GM12878 (cell line): ENCODE data around the gene SEC24D. TPM values are rescaled to one million over a fixed set of nuclear protein-coding genes. Genes with fewer than 3 reads are reported as not detected.

Experiments used
- ATAC-seq: fragments of 200-7000 bp; cut with Tn5 transposase; 3 replicates; pipeline ENCODE4 v1.9.1; 2020; ENCODE audit warnings: mild to moderate bottlenecking, moderate library complexity
- BruUV-seq: library from RNA; stranded (reverse); fragments of 400-500 nt; replicated peaks from 2 replicates; lab custom pipeline; 2021; lab: Mats Ljungman, UMichigan
- CTCF ChIA-PET: fragments of 300-600 bp; sonication (Branson Sonifier 250); formaldehyde crosslinking; extraction: SDS; loops from one replicate; lab custom pipeline; 2021; ENCODE audit warnings: inconsistent platforms; lab: Yijun Ruan, JAX
- POLR2A ChIA-PET: fragments of 350-600 bp; formaldehyde crosslinking; extraction: SDS; loops from one replicate; lab custom pipeline; 2021; ENCODE audit warnings: inconsistent platforms; lab: Charles Lee
- RAD21 ChIA-PET: fragments of 300-600 bp; sonication (Branson Sonifier 250); formaldehyde crosslinking; loops from one replicate; lab custom pipeline; 2023; ENCODE audit warnings: antibody characterized with exemption; ENCODE audit not compliant: unreplicated experiment; lab: Charles Lee
- SMC1A ChIA-PET: fragments of 300-600 bp; sonication (Branson Sonifier 250); formaldehyde crosslinking; loops from one replicate; lab custom pipeline; 2023; ENCODE audit not compliant: unreplicated experiment, uncharacterized antibody; lab: Charles Lee
- DNase-seq: peaks from one replicate; pipeline ENCODE4 v3.0.0-alpha.2; 2011; ENCODE audit warnings: low read depth, low spot score
- FAIRE-seq: peaks from 3 replicates; lab custom pipeline; 2011; peaks lifted over from hg19 to GRCh38; lab: Jason Lieb, UNC
- H2AFZ ChIP-seq: 2 replicates; pipeline ENCODE4 v1.6.0; 2011; ENCODE audit warnings: low read depth, low read length, control low read depth; ENCODE audit not compliant: control insufficient read depth
- H3K27ac ChIP-seq: 2 replicates; pipeline ENCODE4 v1.5.1; 2011; ENCODE audit warnings: control low read depth; ENCODE audit not compliant: control insufficient read depth, insufficient read depth
- H3K27me3 ChIP-seq, 2 experiments: replicated peaks in 1 of 2; 2 replicates each; pipeline versions ENCODE4 v1.6.0 to v1.6.1; 2011; ENCODE audit warnings: low read length in 1 of 2; ENCODE audit not compliant: control insufficient read depth in 2 of 2, insufficient read depth in 2 of 2
- H3K36me3 ChIP-seq, 2 experiments: 2 replicates each; pipeline ENCODE4 v1.5.1; 2011; ENCODE audit warnings: low read length in 1 of 2; ENCODE audit not compliant: control insufficient read depth in 2 of 2, insufficient read depth in 2 of 2
- H3K4me1 ChIP-seq: 2 replicates; pipeline ENCODE4 v1.6.1; 2011; ENCODE audit warnings: mild to moderate bottlenecking, low read length, moderate library complexity, mixed read lengths; ENCODE audit not compliant: control insufficient read depth, insufficient read depth
- H3K4me2 ChIP-seq: 2 replicates; pipeline ENCODE4 v1.6.0; 2011; ENCODE audit warnings: control low read depth; ENCODE audit not compliant: control insufficient read depth, insufficient read depth
- H3K4me3 ChIP-seq: fragments of 200-600 bp; sonication (generic); 2 replicates; pipeline ENCODE4 v1.5.1; 2016
- H3K79me2 ChIP-seq: 2 replicates; pipeline ENCODE4 v1.6.0; 2011; ENCODE audit warnings: low read length; ENCODE audit not compliant: control insufficient read depth, insufficient read depth
- H3K9ac ChIP-seq: 2 replicates; pipeline ENCODE4 v1.8.0; 2011; ENCODE audit warnings: low read length, control low read depth, mixed read lengths; ENCODE audit not compliant: control insufficient read depth, insufficient read depth
- H3K9me3 ChIP-seq: replicated peaks from 3 replicates; pipeline ENCODE4 v1.5.1; 2011; ENCODE audit warnings: mild to moderate bottlenecking, low read length; ENCODE audit not compliant: control insufficient read depth, insufficient read depth
- H4K20me1 ChIP-seq: 2 replicates; pipeline ENCODE4 v1.6.0; 2011; ENCODE audit not compliant: control insufficient read depth, insufficient read depth
- BMI1 ChIP-seq: fragments of 450-650 bp; IDR thresholded peaks from 2 replicates; pipeline ENCODE4 v1.6.1; 2016; ENCODE audit warnings: mild to moderate bottlenecking, moderate library complexity, borderline replicate concordance
- CHD1 ChIP-seq: IDR thresholded peaks from 2 replicates; pipeline ENCODE4 v1.6.1; 2012; ENCODE audit warnings: low read depth, low read length, improper control_type of control experiment
- CHD2 ChIP-seq: IDR thresholded peaks from 2 replicates; pipeline ENCODE4 v1.6.1; 2011; ENCODE audit warnings: low read depth, low read length, improper control_type of control experiment, borderline replicate concordance
- DPF2 ChIP-seq: fragments of 450-650 bp; IDR thresholded peaks from 2 replicates; pipeline ENCODE4 v1.6.1; 2017; ENCODE audit warnings: mild to moderate bottlenecking
- E2F4 ChIP-seq: IDR thresholded peaks from 2 replicates; pipeline ENCODE4 v1.6.1; 2012; ENCODE audit warnings: low read depth, low read length, improper control_type of control experiment
- FOS ChIP-seq: IDR thresholded peaks from 3 replicates; pipeline ENCODE4 v1.6.1; 2011; ENCODE audit warnings: borderline replicate concordance; ENCODE audit not compliant: insufficient read length; ENCODE audit errors: extremely low read depth
- GATAD2B ChIP-seq: fragments of 450-650 bp; conservative IDR thresholded peaks from 2 replicates; pipeline ENCODE4 v1.6.1; 2017; ENCODE audit warnings: low read depth, mild to moderate bottlenecking, moderate library complexity
- MAX ChIP-seq: IDR thresholded peaks from 2 replicates; pipeline ENCODE4 v1.6.1; 2012; ENCODE audit warnings: low read depth, low read length, improper control_type of control experiment
- NFYA ChIP-seq: IDR thresholded peaks from 2 replicates; pipeline ENCODE4 v1.6.1; 2011; ENCODE audit warnings: low read depth, mild to moderate bottlenecking, low read length, improper control_type of control experiment, borderline replicate concordance
- PAX5 ChIP-seq: IDR thresholded peaks from 2 replicates; pipeline ENCODE4 v1.6.1; 2011; ENCODE audit warnings: low read depth, low read length, borderline replicate concordance
- RB1 ChIP-seq: fragments of 450-650 bp; formaldehyde crosslinking; IDR thresholded peaks from 2 replicates; pipeline ENCODE4 v1.6.1; 2017; ENCODE audit warnings: mild to moderate bottlenecking, borderline replicate concordance
- ZBTB4 ChIP-seq: fragments of 450-650 bp; formaldehyde crosslinking; IDR thresholded peaks from 2 replicates; pipeline ENCODE4 v1.4.0; 2022; ENCODE audit warnings: mild to moderate bottlenecking, moderate library complexity
- ZNF622 ChIP-seq: fragments of 450-650 bp; IDR thresholded peaks from 2 replicates; pipeline ENCODE4 v1.6.1; 2017; ENCODE audit warnings: mild to moderate bottlenecking, inconsistent platforms
- WGBS: methylation state at CpG from one replicate; pipeline ENCODE4 v1.1.6; 2016; ENCODE audit warnings: low lambda C conversion rate; ENCODE audit not compliant: insufficient replicate concordance, insufficient coverage; ENCODE audit errors: missing lambda C conversion rate; 5-methylcytosine and 5-hydroxymethylcytosine counted together
- in situ Hi-C: fragments of 300-500 bp; cut with MboI; formaldehyde crosslinking; loops from 9 replicates; pipeline ENCODE4 v1.14.3; 2018; ENCODE audit warnings: mixed read lengths
- intact Hi-C: fragments of 100-400 bp; cut with micrococcal nuclease; formaldehyde crosslinking; loops from one replicate; pipeline ENCODE4 v1.14.2; 2022; ENCODE audit not compliant: unreplicated experiment
- polyA plus RNA-seq, 11 experiments: library from polyadenylated mRNA; depleted of rRNA in 4 of 11; unstranded in 6 of 11; stranded (reverse) in 5 of 11; fragments of >200 nt; fragmentation: Nextera tagmentation in 4 of 11; fragmentation: Illumina TruSeq in 1 of 11; extraction: Ambion mirVana in 4 of 11; extraction: Trizol in 1 of 11; gene quantifications; 1 replicate in 1 of 11; 2 replicates in 10 of 11; pipeline versions ENCODE4 v1.2.1 to v1.2.3, GENCODE V29; 2011 to 2016; ENCODE audit warnings: inconsistent platforms in 2 of 11, missing spikeins in 2 of 11, low read depth in 1 of 11
- total RNA-seq, 4 experiments: library from RNA; depleted of rRNA in 3 of 4; stranded (reverse); fragments of >200 nt in 3 of 4; fragmentation: Illumina TruSeq in 1 of 4; extraction: Trizol in 1 of 4; gene quantifications; 2 replicates each; pipeline versions ENCODE4 v1.2.1 to v1.2.3, GENCODE V29; 2013 to 2021

Gene SEC24D
- total and polyA plus RNA-seq, 10 of the 15 experiments (the other 5 are each of a cell fraction or from before 2014, with no cell fraction given) = 12.8 to 61.9 (median 25.6) TPM

- FAIRE-seq = no peak
- H3K4me3 ChIP-seq = no peak overlapping the region
- BruUV-seq = no TSS peak
- CTCF ChIA-PET = interaction anchor here (1.4 to 1.6 kb wide), 2 partner anchors 12 to 16 kb away, joined by 3 to 5 read pairs; no protein-coding TSS in a partner anchor
- peaks cover 0 to 9% of the 10 kb centered on the region in 2 experiments; a peak in 3 of 4 replicates for H3K36me3 ChIP-seq
- no peaks in the 10 kb centered on the region for H4K20me1 ChIP-seq
- no peaks in the 10 kb centered on the region for H3K27me3 ChIP-seq
- RAD21 ChIA-PET = no interaction called here
- TF ChIP-seq FOS = no peak
- TF ChIP-seq GATAD2B = no peak
- no peak for TF ChIP-seq ZNF622
- TF ChIP-seq NFYA = no peak
- no peak for TF ChIP-seq MAX
- TF ChIP-seq PAX5 = no peak
- no peak for TF ChIP-seq ZBTB4
- TF ChIP-seq CHD2 = no peak
- TF ChIP-seq RB1 = no peak
- TF ChIP-seq DPF2 = no peak
- TF ChIP-seq E2F4 = no peak
- no peak for TF ChIP-seq BMI1
- TF ChIP-seq CHD1 = no peak
- POLR2A ChIA-PET = no interaction called here
- DNase-seq = no peak
- H3K27ac ChIP-seq = no peak overlapping the region
- no peaks in the 10 kb centered on the region for H3K4me1 ChIP-seq
- intact Hi-C loops = no loop called here
- ATAC-seq = no peak
- no peak overlapping the region for H3K9ac ChIP-seq
- SMC1A ChIA-PET = no interaction called here
- no peak overlapping the region for H2AFZ ChIP-seq
- no peak overlapping the region for H3K4me2 ChIP-seq
- 100% methylated on average over 1 of the region's 1 CpG for WGBS
- in situ Hi-C loops = no loop called here
- H3K79me2 ChIP-seq = no peaks in the 10 kb centered on the region
- H3K9me3 ChIP-seq = no peaks in the 10 kb centered on the region
Observed at GRCh38 chr4:118787844-118788380, 48.0 kb downstream of the SEC24D start.
